CD4-positive, alpha-beta T cell treated with Interleukin-12 subunit alpha and Interleukin-12 subunit beta, for 1 hour (primary cell): ENCODE data around the gene QRSL1.
"Not testable (repeated sequence)": the region's sequence is repeated elsewhere in the genome, so short reads cannot be mapped to it uniquely, and the experiment has no call there.

Source experiments
- DNase-seq: peaks from one replicate; pipeline ENCODE4 v3.0.0-alpha.2; 2020

QRSL1 gene

DNA sequence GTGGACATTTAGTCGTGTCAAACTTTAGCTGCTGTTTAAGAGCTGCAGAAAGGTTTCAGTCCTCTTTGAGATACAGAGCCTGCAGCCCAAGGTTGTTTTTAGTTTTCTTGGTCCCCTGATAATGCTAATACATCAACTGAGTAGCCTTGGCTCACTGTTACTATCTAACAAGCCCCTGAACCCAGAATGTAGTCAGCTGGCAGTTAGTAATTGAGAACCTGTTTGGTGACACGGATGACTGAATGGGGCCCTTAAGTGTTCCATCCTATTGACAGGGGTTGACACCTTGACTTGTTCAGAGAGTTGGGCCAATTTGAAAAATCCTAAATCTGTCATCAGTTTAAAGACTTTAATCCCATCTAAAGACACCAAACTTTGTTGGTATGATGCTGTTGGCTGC, 2.9 kb upstream of the QRSL1 start:
- DNase-seq, result no peak

DNA sequence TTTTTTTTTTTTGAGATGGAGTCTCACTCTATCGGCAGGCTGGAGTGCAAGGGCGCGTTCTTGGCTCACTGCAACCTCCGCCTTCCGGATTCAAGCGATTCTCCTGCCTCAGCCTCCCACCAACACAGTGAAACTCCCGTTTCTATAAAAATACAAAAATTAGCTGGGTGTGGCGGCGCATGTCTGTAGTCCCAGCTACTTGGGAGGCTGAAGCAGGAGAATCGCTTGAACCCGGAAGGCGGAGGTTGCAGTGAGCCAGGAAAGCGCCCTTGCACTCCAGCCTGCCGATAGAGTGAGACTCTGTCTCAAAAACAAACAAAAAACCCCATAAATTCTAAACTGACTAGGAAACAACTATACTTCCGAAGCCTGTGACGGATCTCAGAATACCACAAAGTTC, 1.6 kb upstream of the QRSL1 start:
- not testable (repeated sequence) for DNase-seq

DNA sequence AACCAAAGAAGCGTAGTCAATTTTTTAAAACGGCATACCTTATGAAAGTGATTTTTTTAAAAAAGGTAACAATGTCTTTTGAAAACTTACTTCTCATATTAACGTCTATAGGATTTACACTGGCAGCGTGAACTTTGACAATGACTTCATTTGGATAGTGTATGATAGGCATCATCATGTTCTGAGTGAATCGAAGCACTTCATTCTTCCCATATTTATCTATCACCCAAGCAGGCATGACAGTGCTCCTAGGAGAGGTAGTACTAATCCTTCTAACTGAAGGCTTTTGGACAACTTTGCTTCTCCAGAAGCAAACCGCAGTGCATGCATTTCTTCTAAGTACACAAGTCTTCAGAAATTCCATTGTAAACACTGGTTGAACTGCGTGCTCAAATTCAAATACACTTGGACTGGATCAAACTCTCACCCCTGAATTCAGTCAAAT, 698 bp upstream of the QRSL1 start:
- DNase-seq, result no peak

DNA sequence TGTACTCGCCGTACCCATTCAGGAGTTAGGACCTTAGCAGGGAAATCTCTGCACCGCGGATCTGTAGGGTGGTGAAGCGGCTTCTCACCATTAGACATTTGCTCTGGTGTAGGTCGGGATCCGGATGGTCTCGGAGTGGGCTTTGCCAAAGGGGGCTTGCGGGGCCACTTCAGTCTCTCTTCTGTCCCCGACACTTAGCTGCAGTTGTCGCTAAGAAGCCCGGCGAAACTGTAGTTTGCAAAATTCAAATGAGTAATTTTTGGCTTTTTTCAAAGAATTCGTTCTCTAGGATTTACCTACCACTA, 433 bp downstream of the QRSL1 start:
- no peak for DNase-seq

GRCh38 chr6:106630366-106630765, 988 bp downstream of the QRSL1 start:
- DNase-seq, result no peak

- no peak for DNase-seq
These were observed 2.0 kb downstream of the QRSL1 start for GRCh38 chr6:106631346-106631745.

DNA sequence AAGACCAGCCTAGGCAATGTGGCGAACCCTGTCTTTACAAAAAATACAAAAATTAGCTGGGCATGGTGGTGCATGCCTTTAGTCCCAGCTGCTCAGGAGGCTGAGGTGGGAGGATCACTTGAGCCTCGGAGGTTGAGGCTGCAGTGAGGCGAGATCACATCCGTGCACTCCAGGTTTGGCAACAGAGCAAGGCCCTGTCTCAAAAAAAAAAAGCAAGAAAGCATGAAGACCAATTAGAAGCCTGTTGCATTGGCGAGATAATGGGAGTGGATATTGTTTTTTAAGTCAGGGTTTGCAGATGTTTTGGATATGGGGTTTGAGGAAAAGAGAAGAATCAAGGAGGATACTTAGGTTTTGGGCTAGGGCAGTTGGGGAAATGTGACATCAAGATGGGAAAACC, 5.2 kb downstream of the QRSL1 start:
- no peak for DNase-seq

DNA sequence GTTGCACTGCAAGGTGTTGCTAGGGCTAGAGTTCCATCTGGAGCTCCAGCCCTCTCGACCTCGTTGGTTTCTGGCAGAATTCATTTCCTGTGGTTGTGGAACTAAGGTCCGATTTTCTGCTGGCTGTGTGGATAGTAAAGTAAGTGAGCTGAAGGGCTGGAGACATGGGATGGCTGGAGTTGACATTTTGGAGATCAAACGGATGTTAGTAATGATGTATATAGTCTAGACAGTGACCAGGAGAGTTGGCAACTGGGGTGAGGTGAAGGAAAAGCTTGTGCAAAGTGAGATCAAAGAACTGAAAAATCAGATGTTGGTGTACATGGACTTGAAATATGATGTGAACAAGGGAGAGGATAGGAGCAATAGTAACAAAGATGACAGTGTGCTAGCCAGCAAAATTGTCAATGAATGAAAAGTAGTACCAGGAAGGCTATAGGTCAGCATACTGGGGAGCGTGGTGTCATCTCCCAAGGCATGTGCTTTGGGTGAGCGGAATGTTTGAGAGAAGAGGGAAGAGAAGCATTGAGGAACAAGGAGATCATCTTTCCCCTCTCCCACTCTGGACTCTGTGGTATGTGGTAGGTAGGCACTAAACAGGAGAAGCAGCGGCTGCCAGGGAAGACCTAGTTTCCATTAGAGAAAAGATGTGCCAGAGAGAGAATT, 7.8 kb downstream of the QRSL1 start:
- no peak for DNase-seq

- no peak for DNase-seq
These were observed 8.5 kb downstream of the QRSL1 start for GRCh38 chr6:106637717-106638341.

DNA sequence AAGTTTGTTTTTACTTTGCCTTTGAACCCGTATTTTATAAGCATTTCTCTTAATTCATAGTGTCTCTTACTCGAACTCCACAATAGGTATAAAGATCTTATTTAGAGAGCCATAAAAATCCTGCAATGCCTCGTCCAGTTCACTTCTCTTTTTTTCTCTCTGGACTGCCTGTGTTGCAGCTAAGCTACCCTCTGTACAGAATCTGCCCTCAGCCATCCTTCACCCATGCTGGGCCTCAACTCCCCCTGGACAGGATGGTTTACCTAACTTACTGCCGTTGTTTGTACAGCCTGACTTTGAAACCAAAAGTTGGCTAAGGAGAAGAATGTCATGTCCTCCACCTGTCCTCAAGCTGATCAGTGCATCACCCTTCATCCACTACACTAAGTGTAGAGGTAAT, 10.4 kb downstream of the QRSL1 start:
- no peak for DNase-seq

- no peak for DNase-seq
These were observed 13.1 kb downstream of the QRSL1 start for GRCh38 chr6:106642476-106642875.

DNA sequence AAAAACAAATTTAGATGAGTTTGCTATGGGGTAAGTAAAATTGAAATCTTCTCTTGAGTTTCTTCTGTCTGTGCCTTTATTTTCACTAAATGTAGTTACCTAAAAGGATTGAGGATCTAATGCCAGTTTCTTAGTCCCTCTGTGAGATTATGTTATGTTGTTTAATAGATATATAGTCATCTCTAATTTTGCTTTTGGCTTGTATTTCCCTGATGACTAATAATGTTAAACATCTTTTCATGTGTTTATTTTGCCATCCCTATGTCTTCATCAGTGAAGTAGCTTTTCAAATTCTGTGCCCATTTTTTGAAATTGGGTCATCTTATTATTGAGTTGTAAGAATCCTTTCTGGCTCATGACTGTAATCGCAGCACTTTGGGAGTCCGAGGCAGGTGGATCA, 13.7 kb downstream of the QRSL1 start:
- DNase-seq, result no peak

DNA sequence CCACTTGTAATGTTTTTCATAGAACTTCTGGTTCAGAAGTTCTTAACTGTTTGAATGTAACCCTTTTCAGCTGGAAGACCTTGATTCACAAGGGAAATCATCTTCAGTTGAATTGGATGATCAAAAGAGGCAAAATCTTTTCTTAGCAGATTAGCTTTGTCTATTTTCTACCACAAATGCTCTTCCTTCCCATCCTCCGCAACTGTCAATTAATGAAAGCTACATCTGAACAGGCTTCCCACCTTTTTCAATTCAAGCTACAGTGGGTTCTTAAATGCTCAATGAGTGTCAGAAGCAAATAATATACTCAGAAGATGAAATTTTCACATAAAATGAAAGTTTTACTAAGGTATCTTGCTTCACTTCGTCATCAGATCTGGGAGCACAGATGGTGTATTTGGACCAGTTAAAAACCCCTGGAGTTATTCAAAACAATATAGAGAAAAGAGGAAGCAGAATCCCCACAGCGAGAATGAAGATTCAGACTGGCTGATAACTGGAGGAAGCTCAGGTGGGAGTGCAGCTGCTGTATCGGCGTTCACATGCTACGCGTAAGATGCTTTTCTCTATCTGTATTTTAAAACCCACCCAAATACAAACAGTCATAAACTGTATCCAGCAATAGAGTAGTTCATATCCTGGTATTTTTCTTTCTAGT, 19.4 kb downstream of the QRSL1 start:
- no peak for DNase-seq

DNA sequence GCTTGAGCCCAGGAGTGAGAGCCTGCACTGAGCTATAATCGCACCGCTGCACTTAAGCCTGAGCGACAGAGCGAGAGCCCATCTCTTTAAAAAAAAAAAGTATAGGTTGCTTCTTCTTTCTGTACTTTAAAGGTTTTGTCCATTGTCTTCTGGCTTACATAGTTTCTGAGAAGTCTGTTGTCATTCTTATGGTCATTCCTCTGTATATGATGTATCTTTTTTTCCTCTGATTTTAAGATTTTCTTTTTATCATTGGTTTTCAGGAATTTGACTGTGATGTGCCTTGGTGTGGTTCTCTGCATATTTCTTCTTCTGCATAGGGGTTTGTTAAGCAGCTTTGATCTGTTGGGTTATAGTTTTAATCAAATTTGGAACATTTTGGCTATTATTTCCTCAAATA, 29.1 kb downstream of the QRSL1 start:
- no peak for DNase-seq

GRCh38 chr6:106659859-106660258, 30.5 kb downstream of the QRSL1 start:
- no peak for DNase-seq

- DNase-seq, result no peak
These were observed 33.1 kb downstream of the QRSL1 start for GRCh38 chr6:106662458-106662857.

GRCh38 chr6:106666282-106667021, 37.1 kb downstream of the QRSL1 start:
- DNase-seq, result no peak

DNA sequence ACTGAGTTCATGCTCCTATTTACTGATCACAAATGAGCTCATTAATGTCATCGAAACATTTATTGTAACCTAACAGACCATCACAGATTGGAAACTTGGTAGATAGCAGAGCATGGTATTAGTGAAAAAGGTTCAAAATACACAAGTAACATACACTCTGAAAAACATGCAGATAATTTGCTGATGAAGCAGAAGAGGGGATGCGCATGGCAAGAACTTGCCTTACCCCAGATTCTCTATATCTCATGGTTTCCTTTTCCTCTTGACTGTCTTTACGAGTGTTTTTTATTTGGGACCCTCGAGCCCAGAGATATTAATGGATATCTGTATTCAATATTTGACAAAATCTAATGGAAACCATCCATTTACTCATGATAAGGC, 37.6 kb downstream of the QRSL1 start:
- DNase-seq, result no peak

DNA sequence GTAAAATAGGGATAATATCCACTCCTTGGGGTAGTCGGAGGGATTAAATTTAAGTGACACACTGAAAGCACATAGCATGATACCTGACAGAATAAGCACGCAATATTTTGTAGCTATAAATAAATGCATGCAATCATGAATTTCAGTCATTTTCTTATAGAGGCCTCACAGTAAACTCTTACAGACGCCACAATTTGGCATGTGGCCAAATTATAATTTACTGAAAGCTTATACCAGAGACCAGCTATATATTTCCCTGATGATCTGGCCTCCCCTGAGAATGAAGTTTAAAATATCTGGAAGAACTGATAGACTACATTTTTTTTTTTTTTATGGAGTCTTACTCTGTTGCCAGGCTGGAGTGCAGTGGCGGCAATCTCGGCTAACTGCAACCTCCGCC, 40.9 kb downstream of the QRSL1 start:
- no peak for DNase-seq

- DNase-seq, result no peak
These were observed 42.3 kb downstream of the QRSL1 start for GRCh38 chr6:106671651-106672050.

DNA sequence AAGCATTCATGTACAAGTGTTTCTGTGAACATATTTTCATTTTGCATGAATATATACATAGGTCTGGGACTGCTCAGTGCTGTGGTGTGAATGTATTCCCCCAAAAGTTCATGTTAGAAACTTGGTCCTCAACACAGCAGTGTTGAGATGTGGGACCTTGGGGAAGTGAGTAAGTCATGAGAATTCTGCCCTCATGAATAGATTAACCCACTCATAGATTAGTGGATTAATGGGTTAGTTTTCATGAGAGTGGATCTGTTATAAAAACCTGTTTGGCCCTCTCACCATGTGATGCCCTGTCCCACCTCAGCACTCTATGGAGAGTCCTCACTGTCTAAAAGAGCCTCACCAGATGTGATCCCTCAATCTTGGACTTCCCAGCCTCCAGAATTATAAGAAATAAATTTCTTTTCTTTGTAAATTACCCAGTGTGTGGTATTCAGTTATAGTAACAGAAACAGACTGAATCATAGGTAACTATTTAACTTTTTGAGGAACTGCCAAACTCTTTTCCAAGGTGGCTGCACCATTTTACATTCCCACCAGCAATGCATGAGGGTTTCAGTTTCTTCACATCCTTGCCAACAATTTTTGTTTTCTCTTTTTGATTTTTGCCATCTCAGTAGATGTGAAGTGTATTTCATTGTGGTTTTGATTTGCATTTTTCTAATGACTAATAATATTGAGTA, 45.3 kb downstream of the QRSL1 start:
- DNase-seq, result no peak

- DNase-seq, result no peak
These were observed 47.9 kb downstream of the QRSL1 start for GRCh38 chr6:106677282-106677681.

DNA sequence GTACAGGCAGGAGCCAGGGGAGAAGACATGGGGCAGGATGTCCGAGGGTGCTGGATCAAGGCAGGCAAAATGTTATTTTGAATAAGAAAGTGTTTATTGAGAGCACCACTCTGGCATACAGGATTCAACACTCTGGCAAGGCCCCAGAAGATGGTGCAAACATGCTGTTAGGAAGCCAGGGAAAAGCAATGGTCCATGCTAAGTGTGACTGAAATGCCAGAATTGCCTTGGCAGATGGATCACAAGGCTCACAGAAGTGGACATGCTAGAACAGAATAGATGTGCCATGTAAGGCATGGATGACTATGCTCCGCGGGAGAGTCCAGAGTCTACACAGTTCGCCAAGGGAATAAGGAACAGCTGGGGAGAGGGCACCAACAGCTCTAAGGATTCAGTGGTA, 54.6 kb downstream of the QRSL1 start:
- no peak for DNase-seq
